GM12878 (cell line): ENCODE measurements around the gene AHCYL2. TPM values are rescaled to one million over a fixed set of nuclear protein-coding genes. Genes with fewer than 3 reads are reported as not detected.

Source experiments
- CBX3 ChIP-seq: fragments of 200-600 bp; sonication (generic); IDR thresholded peaks from 2 replicates; pipeline ENCODE4 v1.6.1; 2016; ENCODE audit warnings: low read depth, borderline replicate concordance
- ETV6 ChIP-seq, 2 experiments: fragments of 450-650 bp in 1 of 2; IDR thresholded peaks in 1 of 2; conservative IDR thresholded peaks in 1 of 2; 2 replicates each; pipeline ENCODE4 v1.6.1; 2014; ENCODE audit warnings: antibody characterized with exemption in 1 of 2, borderline replicate concordance in 1 of 2, low read depth in 1 of 2, mild to moderate bottlenecking in 1 of 2, moderate library complexity in 1 of 2
- HDAC6 ChIP-seq: fragments of 200-600 bp; sonication (generic); IDR thresholded peaks from one replicate; pipeline ENCODE4 v1.8.0; 2017; ENCODE audit warnings: antibody characterized with exemption; ENCODE audit not compliant: unreplicated experiment
- IRF4 ChIP-seq: IDR thresholded peaks from 2 replicates; pipeline ENCODE4 v1.6.1; 2011; ENCODE audit warnings: low read depth, low read length
- RAD21 ChIP-seq: IDR thresholded peaks from 2 replicates; pipeline ENCODE4 v1.6.1; 2011; ENCODE audit warnings: mild to moderate bottlenecking, low read depth, low read length, moderate library complexity; ENCODE audit not compliant: insufficient read depth
- TARDBP ChIP-seq: IDR thresholded peaks from 2 replicates; pipeline ENCODE4 v1.6.1; 2016; ENCODE audit warnings: borderline replicate concordance
- TCF12 ChIP-seq: IDR thresholded peaks from 2 replicates; pipeline ENCODE4 v1.6.1; 2011; ENCODE audit warnings: low read depth, mild to moderate bottlenecking, low read length
- ZNF592 ChIP-seq: fragments of 450-650 bp; IDR thresholded peaks from 2 replicates; pipeline ENCODE4 v1.6.1; 2017; ENCODE audit warnings: mild to moderate bottlenecking, moderate library complexity
- polyA plus RNA-seq, 11 experiments: library from polyadenylated mRNA; depleted of rRNA in 4 of 11; unstranded in 6 of 11; stranded (reverse) in 5 of 11; fragments of >200 nt; fragmentation: Nextera tagmentation in 4 of 11; fragmentation: Illumina TruSeq in 1 of 11; extraction: Ambion mirVana in 4 of 11; extraction: Trizol in 1 of 11; gene quantifications; 1 replicate in 1 of 11; 2 replicates in 10 of 11; pipeline versions ENCODE4 v1.2.1 to v1.2.3, GENCODE V29; 2011 to 2016; ENCODE audit warnings: inconsistent platforms in 2 of 11, missing spikeins in 2 of 11, low read depth in 1 of 11
- total RNA-seq, 4 experiments: library from RNA; depleted of rRNA in 3 of 4; stranded (reverse); fragments of >200 nt in 3 of 4; fragmentation: Illumina TruSeq in 1 of 4; extraction: Trizol in 1 of 4; gene quantifications; 2 replicates each; pipeline versions ENCODE4 v1.2.1 to v1.2.3, GENCODE V29; 2013 to 2021
- TF ChIP-seq, protein P1 (sequence below): fragments of 450-650 bp; IDR thresholded peaks from 2 replicates; pipeline ENCODE4 v1.6.1; 2018; ENCODE audit warnings: borderline replicate concordance, mild to moderate bottlenecking; ENCODE audit not compliant: partially characterized antibody

Gene AHCYL2
- total and polyA plus RNA-seq, 10 of the 15 experiments (the other 5 are each of a cell fraction or from before 2014, with no cell fraction given), result 1.7 to 29.1 (median 5.4) TPM

DNA sequence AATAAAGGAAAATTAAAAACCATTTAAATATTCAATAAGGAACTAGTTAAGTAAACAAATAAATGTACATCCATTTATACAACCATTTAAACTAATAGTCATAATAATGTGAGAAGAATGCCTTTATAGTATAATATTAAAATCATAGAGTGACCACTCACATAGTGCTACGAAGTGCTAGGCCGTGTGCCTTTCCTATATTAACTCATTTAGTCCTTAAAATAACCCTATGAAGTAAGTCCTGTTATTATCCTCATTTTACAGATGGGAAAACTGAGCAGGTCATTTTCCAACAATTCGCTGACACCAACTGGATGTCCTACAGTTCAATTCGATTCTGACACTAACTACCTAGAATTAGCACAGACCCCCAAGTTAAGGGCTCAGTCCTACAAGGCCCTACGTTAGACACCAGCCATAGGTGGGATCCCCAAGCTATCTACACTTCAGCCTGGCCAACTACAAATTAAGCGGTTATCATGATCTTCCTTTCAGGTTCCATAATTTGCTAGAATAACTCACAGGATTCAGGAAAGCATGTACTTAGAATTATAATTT is 213.5 kb downstream of the AHCYL2 start (continued):
- TF ChIP-seq ZNF592 (no peak), HDAC6 (no peak), TCF12 (no peak), TARDBP (no peak), IRF4 (no peak), CBX3 (no peak), ETV6 (conservative IDR thresholded peaks at IDR 0.05 in 1 of 2, IDR thresholded peaks at IDR 0.05 in 1 of 2; ENCODE audit: borderline replicate concordance in 1 of 2, low read depth in 1 of 2) (no peak), RAD21 (no peak)
- TF ChIP-seq, protein P1, sequence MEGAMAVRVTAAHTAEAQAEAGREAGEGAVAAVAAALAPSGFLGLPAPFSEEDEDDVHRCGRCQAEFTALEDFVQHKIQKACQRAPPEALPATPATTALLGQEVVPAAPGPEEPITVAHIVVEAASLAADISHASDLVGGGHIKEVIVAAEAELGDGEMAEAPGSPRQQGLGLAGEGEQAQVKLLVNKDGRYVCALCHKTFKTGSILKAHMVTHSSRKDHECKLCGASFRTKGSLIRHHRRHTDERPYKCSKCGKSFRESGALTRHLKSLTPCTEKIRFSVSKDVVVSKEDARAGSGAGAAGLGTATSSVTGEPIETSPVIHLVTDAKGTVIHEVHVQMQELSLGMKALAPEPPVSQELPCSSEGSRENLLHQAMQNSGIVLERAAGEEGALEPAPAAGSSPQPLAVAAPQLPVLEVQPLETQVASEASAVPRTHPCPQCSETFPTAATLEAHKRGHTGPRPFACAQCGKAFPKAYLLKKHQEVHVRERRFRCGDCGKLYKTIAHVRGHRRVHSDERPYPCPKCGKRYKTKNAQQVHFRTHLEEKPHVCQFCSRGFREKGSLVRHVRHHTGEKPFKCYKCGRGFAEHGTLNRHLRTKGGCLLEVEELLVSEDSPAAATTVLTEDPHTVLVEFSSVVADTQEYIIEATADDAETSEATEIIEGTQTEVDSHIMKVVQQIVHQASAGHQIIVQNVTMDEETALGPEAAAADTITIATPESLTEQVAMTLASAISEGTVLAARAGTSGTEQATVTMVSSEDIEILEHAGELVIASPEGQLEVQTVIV, result no peak
- TF ChIP-seq, all 136 proteins: peak for 0
